PC-9 (cell line): ENCODE results near the gene RSAD1. TPM values are rescaled to one million over a fixed set of nuclear protein-coding genes. Genes with fewer than 3 reads are reported as not detected.

Experiments used
- BruUV-seq: library from RNA; stranded (reverse); fragments of 400-500 nt; replicated peaks from 2 replicates; lab custom pipeline; 2021; lab: Mats Ljungman, UMichigan
- CTCF ChIA-PET: fragments of 300-600 bp; sonication (Branson Sonifier 250); formaldehyde crosslinking; loops from one replicate; lab custom pipeline; 2022; ENCODE audit warnings: antibody characterized with exemption; lab: Charles Lee
- POLR2A ChIA-PET: fragments of 300-600 bp; sonication (Branson Sonifier 250); formaldehyde crosslinking; loops from one replicate; lab custom pipeline; 2022; ENCODE audit warnings: antibody characterized with exemption; ENCODE audit not compliant: unreplicated experiment; lab: Charles Lee
- DNase-seq, 2 experiments: peaks; one replicate each; pipeline versions ENCODE4 v3.0.0 to v3.0.0-alpha.2; 2015 to 2022; ENCODE audit warnings: mixed read lengths in 1 of 2
- H2AFZ ChIP-seq: fragments of 200-600 bp; sonication (generic); 2 replicates; pipeline ENCODE4 v1.8.1; 2017; ENCODE audit warnings: antibody characterized with exemption
- H3F3A ChIP-seq: fragments of 200-600 bp; sonication (generic); 2 replicates; pipeline ENCODE4 v1.8.1; 2017; ENCODE audit warnings: antibody characterized with exemption, mild to moderate bottlenecking, low read depth; ENCODE audit not compliant: insufficient read depth
- H3K27ac ChIP-seq: fragments of 200-600 bp; sonication (generic); 2 replicates; pipeline ENCODE4 v1.6.1; 2016; ENCODE audit warnings: mixed run types
- H3K27me3 ChIP-seq: fragments of 200-600 bp; sonication (generic); 2 replicates; pipeline ENCODE4 v1.6.1; 2016; ENCODE audit warnings: low read depth, mixed run types; ENCODE audit not compliant: insufficient read depth
- H3K36me3 ChIP-seq: fragments of 200-600 bp; sonication (generic); 2 replicates; pipeline ENCODE4 v1.6.1; 2016; ENCODE audit warnings: low read depth, mixed run types
- H3K4me1 ChIP-seq: fragments of 200-600 bp; sonication (generic); replicated peaks from 2 replicates; pipeline ENCODE4 v1.6.1; 2016; ENCODE audit warnings: mixed run types; ENCODE audit not compliant: insufficient read depth
- H3K4me2 ChIP-seq: fragments of 200-600 bp; sonication (generic); 2 replicates; pipeline ENCODE4 v1.6.1; 2017; ENCODE audit warnings: mixed run types
- H3K4me3 ChIP-seq: fragments of 200-600 bp; sonication (generic); 2 replicates; pipeline ENCODE4 v1.6.1; 2016; ENCODE audit warnings: mixed run types
- H3K79me2 ChIP-seq: fragments of 200-600 bp; sonication (generic); 2 replicates; pipeline ENCODE4 v1.6.1; 2017; ENCODE audit warnings: low read depth, mixed run types
- H3K9me2 ChIP-seq: fragments of 200-600 bp; sonication (generic); 2 replicates; pipeline ENCODE4 v1.8.1; 2017; ENCODE audit warnings: mild to moderate bottlenecking; ENCODE audit not compliant: insufficient read depth
- H3K9me3 ChIP-seq: fragments of 200-600 bp; sonication (generic); 2 replicates; pipeline ENCODE4 v1.8.1; 2016; ENCODE audit warnings: low read depth; ENCODE audit not compliant: insufficient read depth
- H4K20me1 ChIP-seq: fragments of 200-600 bp; sonication (generic); 2 replicates; pipeline ENCODE4 v1.8.1; 2017; ENCODE audit not compliant: insufficient read depth
- CTCF ChIP-seq: fragments of 200-600 bp; sonication (generic); conservative IDR thresholded peaks from 2 replicates; pipeline ENCODE4 v1.6.1; 2017; ENCODE audit warnings: mixed run types, antibody characterized with exemption, mild to moderate bottlenecking, moderate library complexity
- EZH2 ChIP-seq: fragments of 200-600 bp; sonication (generic); IDR thresholded peaks from 2 replicates; pipeline ENCODE4 v1.8.0; 2017; ENCODE audit warnings: antibody characterized with exemption, low read depth
- intact Hi-C: fragments of 100-400 bp; cut with micrococcal nuclease; formaldehyde crosslinking; loops from one replicate; pipeline ENCODE4 v1.10.0; 2022; ENCODE audit not compliant: unreplicated experiment
- total RNA-seq: library from RNA; stranded (reverse); gene quantifications from 2 replicates; pipeline ENCODE4 v1.2.3, GENCODE V29; 2021

Gene RSAD1
- total RNA-seq, 1 experiment from 2014 or later: 15.1 TPM

GRCh38 chr17:50535407-50535806 is 56.7 kb downstream of the RSAD1 start:
- ChIA-PET POLR2A (no interaction called here), CTCF (no interaction called here)
- no peak for TF ChIP-seq EZH2
- no peak for TF ChIP-seq CTCF
- intact Hi-C loops: loop anchor here (2.0 kb wide), 1 partner anchor 31 kb away; no protein-coding TSS in a partner anchor
- H3K4me2 ChIP-seq: peak overlapping the region; percentile 80
- H3K4me3 ChIP-seq: no peak overlapping the region
- no peak overlapping the region for H3K27ac ChIP-seq
- peaks cover 42% of the 10 kb centered on the region for H3K4me1 ChIP-seq
- no peak overlapping the region for H2AFZ ChIP-seq
- H3K79me2 ChIP-seq: peaks cover 35% of the 10 kb centered on the region
- H3K9me3 ChIP-seq: no peaks in the 10 kb centered on the region
- H3F3A ChIP-seq: peaks cover 33% of the 10 kb centered on the region
- H4K20me1 ChIP-seq: no peaks in the 10 kb centered on the region; the same call in none of the 2 replicates
- no peaks in the 10 kb centered on the region for H3K27me3 ChIP-seq
- TSS peak; percentile 20 for BruUV-seq
- DNase-seq: no peak
- no peaks in the 10 kb centered on the region for H3K9me2 ChIP-seq
- H3K36me3 ChIP-seq: peaks cover 4% of the 10 kb centered on the region; the same call in 1 of the 2 replicates

Other genes starting within 250 kb of the RSAD1 start
- gene TMEM92, start 204.4 kb upstream of the RSAD1 start, total RNA-seq: 12.9 and 16.6 TPM in 2 replicates
- 34.0 and 37.5 TPM in 2 replicates for gene XYLT2, start 132.7 kb upstream of the RSAD1 start, total RNA-seq
- 42.6 and 48.3 TPM in 2 replicates for gene MRPL27, start 105.7 kb upstream of the RSAD1 start, total RNA-seq
- gene EME1, start 105.6 kb upstream of the RSAD1 start, total RNA-seq: 18.2 and 21.0 TPM in 2 replicates
- 72.9 and 102 TPM in 2 replicates for gene LRRC59, start 81.3 kb upstream of the RSAD1 start, total RNA-seq
- 149 and 154 TPM in 2 replicates for gene ACSF2, start 52.6 kb upstream of the RSAD1 start, total RNA-seq
- gene CHAD, start 10.0 kb upstream of the RSAD1 start, total RNA-seq: not detected in 2 replicates
- gene MYCBPAP, start 29.6 kb downstream of the RSAD1 start, total RNA-seq: 4.9 and 11.6 TPM in 2 replicates
- 15.6 and 22.8 TPM in 2 replicates for gene EPN3, start 53.9 kb downstream of the RSAD1 start, total RNA-seq
- gene SPATA20, start 68.3 kb downstream of the RSAD1 start, total RNA-seq: 41.5 and 60.5 TPM in 2 replicates
- gene CACNA1G, start 81.9 kb downstream of the RSAD1 start, total RNA-seq: 0.28 and 0.46 TPM in 2 replicates
- gene ABCC3, start 156.0 kb downstream of the RSAD1 start, total RNA-seq: 221 and 273 TPM in 2 replicates
- gene ANKRD40, start 229.1 kb downstream of the RSAD1 start, total RNA-seq: 24.4 and 33.5 TPM in 2 replicates
- 147 and 212 TPM in 2 replicates for gene LUC7L3, start 240.7 kb downstream of the RSAD1 start, total RNA-seq